ENCODE measurements around the gene VSIG10. TPM values are rescaled to one million over a fixed set of nuclear protein-coding genes. Genes with fewer than 3 reads are reported as not detected.
"Not testable (repeated sequence)": the region's sequence is repeated elsewhere in the genome, so short reads cannot be mapped to it uniquely, and the experiment has no call there.

The VSIG10 gene
- polyA plus RNA-seq, 3 donors: 18.3 to 32.1 (median 30.4) TPM

DNA sequence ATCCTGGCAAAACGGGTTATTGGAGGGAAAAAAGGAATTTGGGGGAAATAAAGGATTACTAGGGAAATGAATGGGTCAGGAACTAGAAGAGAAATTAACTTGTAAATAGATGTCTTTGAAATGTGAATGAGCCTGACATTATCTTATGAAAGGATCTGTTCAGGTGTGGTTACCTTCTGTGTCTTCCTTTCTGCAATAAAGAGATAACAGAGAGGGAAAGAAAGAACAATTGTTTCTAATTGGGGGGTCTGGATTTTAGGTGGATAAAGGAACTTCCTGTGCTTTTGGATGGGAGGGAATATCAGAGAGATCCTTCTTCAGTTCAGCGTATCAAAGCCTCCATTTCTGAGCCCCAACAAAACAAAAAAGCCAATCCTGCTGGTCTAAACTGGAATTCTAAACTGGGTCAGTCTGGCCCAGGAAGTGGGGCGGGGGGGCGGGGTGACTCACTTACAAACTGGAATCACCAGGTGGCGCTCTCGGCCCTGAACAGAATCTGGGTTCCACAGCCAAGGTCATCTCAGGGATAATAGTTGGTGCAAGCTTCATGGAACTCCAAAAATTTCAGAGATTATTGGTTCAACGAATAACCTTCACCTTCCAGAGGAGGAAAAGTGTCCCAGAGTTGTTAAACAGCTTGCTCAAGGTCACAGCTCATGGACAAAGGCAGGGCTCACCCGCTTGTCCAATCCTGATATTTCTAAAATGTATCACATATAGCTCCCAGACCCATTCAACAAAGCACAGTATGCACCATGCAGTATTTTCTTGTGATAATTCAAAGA, 17.0 kb upstream of the VSIG10 start:
- no peak for DNase-seq

DNA sequence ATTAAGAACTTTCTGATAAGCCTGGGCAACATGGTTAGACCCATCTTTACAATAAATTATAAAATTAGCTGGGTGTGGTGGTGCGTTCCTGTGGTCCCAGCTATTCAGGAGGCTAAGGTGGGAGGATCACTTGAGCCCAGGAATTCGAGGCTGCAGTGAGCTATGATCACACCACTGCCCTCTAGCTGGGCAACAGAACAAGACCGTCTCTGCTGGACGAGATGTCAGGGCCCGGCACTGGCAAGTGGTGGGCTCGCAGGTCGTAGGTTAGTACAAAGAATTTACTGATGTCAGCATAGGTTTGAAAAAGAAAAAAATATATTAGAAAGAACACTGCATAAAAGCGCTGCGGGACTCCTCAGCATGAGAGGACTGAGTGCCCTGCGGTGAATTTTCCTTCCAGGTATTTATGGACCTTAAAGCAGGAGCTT, 15.7 kb upstream of the VSIG10 start:
- no peak for DNase-seq

DNA sequence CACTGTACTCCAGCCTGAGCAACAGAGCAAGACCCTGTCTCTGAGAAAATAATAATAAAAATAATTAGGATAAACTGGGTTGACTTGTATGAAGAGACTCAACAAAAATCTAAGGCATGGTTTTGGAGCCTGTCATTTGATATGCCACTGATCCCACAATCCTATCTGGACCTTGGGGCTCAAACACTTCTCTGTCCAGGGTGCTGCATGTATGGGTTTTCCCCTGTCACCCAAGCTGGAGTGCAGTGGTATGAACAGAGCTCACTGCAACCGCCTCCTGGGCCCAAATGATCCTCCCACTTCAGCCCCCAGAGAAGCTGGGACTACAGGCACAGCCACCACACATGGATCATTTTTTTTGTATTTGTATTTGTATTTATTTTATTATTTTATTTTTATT, 5.3 kb upstream of the VSIG10 start:
- DNase-seq: no peak

DNA sequence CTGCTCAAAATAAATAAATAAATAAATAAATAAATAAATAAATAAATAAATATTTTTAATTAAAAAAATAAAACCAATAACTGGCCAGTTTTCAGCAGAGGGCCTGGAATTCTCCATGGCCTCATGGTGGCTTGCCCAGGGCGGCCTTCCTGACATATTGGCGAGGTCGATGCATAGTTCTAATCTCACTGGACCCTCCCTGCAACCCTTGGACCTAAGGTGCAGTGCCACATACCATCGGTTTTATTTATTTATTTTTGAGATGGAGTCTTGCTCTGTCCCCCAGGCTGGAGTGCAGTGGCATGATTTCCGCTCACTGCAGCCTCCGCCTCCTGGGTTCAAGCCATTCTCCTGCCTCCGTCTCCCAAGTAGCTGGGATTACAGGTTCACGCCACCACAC, 3.9 kb upstream of the VSIG10 start:
- no peak for DNase-seq

DNA sequence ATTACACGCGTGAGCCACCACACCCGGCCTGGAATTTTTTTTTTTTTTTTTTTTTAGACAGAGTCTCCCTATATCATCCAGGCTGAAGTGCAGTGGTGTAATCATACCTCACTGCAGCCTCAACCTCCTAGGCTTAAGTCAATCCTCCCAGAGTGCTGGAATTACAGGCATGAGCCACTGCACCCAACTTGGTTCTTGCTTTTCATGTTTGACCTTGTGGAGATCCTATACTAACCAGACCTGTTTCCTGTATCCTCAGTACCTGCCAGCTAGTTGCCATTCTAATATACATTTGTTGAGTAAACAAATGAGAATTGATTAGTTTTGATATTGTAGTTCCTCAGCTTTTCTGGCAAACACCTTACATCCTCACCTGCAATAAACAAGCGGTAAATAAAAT, 3.2 kb upstream of the VSIG10 start:
- no peak for DNase-seq

DNA sequence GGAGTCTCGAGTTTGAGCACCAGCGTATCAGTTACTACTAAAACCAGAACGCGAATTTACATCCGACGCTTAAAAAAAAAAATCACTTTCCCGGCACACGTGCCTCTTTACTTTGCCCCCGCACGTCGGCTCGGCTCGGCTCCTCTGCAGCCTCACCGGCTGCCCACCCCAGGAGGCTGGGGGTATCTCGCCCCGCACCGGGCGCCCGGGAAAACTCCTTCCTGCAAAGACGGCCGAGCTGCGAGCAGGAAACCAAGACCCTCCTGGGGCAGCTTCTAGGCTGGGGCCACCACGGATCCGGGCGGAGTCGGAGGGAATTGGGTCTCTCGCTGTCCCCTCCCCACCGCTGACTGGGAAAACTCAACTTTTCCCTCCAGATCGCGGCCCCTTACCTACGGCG, 610 bp downstream of the VSIG10 start:
- DNase-seq: peak; percentile 36

DNA sequence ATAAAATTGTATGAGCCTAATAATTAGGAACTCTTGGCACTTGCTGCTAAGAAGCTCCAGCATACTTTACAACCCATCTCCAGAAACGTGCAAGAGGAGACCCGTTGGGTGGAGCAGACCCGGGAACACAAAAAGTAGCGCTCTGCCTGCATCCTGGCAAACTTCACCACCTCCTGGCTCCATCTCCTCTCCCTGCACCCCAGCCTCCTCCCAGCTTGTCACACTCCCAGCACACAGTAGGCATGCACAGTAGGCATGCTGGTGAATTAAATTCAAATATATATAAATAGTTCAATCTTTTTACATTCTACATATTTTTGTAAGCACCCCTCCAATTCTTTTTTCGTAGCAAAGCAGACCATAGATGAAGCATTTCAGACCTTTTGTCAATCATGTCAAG, 1.2 kb downstream of the VSIG10 start:
- no peak for DNase-seq

DNA sequence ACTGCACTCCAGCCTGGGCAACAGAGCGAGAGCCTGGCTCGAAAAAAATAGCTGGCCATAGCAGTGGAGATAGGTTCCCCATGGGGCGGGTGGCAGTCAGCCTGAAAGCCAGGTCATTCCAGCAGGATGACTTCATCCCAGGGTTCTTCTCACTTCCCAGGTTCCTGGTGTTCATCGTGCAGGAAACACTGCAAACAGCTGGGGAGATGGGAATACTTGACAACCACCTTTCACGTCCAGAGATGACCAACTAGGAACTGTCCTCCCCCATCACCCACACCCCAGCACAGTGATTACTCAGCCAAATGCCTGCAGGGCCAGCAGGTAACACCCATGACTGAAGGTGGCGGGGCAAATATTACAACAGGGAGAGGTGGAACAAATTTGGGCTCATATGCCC, 1.7 kb downstream of the VSIG10 start:
- no peak for DNase-seq

DNA sequence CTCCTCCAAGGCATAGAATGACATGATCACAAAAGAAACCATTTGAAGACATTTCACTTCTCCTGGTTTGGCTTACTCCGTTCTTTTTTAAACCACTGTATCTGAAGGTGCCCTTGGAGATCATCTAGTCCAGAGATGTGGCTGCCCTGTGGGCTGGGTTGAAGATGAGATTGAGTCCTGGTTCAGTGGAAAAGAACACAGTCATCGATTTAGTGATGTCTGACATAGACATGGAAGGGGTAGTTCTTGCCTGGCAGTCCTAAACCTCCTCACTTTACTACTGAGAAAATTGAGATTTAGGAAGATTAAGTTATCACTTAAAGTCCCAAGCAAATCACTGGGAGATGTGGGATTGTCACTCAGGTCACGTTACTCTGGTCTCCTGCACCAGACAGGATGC, 2.8 kb downstream of the VSIG10 start:
- no peak for DNase-seq

DNA sequence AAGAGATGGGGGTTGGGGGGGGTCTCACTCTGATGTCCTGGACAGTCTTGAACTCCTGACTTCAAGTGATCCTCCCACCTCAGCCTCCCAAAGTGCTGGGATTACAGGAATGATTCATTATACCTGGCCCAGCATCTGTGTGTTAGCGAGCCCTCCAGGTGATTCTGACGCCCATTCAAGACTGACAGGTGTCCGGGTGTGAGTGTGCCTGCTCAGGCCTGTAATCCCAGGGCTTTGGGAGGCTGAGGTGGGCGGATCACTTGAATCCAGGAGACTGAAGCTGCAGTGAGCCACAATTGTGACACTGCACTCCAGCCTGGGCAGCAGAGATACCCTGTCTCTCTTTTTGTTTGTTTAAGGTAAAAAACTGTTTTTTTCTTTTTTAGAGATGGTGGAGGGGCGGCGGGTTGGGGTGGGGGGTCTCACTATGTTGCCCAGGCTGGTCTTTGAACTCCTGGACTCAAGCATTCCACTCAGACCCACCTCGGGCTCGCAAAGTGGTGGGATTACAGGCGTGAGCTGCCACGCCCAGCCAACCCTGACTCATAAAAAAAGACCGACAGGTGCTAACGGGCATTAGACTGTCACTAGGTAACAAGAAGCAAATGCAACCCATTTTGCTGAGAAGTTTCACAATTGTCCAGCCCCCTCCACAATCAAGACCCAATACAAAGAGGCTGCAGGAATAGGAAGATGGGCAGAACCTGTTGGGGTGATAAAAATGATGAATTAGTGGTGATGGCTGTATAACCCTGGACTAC, 4.7 kb downstream of the VSIG10 start:
- DNase-seq: no peak

DNA sequence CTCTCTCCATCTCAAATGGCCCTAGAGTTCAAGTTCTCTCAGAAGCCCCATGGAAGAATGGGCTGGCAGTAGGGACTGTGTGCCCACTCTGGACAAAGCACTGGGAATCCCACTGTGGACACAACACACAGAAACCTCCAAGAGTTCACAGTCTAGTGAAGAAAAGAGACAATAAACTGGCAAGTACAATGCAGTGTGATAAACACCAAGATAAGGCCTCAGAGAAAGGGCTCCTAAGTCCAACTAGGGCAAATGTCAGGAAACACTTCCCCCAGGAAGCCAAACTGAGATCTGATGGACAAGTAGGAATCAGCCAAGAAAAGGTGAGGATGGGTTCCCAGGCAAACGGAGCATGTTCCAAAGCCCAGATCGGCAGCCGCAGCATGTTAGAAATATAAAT, 5.4 kb downstream of the VSIG10 start:
- no peak for DNase-seq

DNA sequence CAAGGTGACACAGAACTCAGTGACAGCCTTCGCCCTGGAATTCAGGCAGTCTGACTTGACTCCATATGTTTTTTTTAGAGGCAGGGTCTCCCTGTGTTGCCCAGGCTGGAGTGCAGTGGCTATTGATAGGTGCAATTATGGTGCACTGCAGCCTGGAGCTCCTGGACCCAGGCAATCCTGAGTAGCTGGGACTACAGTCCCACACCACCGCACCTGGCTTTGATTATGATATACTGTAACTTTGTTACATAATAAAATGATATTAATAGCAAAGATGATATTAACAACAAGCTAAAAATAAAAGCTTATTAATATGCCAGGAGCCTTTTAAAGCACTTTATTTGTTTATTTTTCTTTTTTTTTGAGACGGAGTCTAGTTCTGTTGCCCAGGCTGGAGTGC, 9.8 kb downstream of the VSIG10 start:
- no peak for DNase-seq

DNA sequence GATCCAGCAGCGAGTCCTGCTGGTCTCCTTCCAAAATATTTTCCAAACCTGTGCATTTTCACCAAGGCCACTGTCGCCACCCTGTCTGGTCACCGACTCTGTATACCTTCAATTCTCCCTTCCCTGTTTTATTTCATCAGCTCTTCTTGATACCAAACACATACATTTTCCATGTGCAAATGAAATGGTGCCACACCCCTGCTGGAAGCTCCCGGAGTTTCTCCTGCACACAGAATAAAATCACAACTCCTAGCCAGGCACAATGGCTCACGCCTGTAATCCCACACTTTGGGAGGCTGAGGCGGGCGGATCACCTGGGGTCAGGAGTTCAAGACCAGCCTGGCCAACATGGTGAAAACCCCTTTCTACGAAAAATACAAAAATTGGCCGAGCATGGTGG, 14.0 kb downstream of the VSIG10 start:
- no peak for DNase-seq

DNA sequence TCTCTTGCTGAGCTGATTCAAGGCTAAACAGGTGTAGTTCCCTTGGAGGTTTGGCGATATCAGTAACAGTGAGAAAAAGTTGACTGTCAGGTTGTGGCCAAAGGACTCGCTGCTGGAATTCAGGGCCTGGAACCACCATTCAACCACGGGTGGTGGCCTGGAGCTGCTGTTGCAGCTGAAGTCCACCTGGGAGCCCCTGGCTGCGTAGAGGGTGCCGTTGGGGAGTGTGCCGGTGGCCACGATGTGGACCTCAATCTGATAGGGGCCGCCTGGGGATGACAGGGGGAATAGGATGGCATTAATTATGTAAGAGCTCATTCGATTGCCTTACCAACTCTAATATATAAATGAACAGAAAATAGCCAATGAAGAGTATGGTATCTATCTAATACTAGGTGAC, 21.6 kb downstream of the VSIG10 start:
- DNase-seq: no peak

DNA sequence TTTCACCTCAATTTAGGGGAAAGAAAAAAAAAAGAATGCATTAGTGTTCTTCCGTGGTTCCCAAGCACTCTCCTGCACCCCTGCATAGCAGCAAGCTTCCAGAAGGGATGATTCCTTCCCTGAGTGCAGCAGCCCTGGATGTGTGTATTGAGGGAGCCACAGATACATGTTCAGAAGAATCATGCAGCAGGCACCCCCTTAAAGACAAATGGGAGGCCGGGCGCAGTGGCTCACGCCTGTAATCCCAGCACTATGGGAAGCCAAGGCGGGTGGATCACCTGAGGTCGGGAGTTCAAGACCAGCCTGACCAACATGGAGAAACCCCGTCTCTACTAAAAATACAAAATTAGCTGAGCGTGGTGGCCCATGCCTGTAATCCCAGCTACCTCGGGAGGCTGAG, 22.3 kb downstream of the VSIG10 start:
- not testable (repeated sequence) for DNase-seq

DNA sequence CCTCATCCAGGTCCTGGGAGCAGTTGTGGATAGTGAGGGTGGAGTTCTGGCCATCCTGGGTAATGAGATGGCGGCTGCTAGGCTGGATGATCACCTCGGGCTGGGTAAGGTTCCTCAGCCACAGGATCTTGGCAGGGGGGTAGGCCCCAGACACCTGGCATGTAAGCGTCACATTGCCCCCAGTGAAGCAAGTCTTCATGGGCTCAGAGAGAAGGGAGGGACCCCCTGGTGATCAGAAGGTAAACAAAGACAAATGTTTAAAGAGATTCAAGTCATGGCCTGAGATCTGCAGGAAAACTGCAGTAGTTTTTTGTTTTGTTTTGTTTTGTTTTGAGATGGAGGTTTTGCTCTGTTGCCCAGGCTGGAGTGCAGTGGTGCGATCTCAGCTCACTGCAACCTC, 30.0 kb downstream of the VSIG10 start:
- no peak for DNase-seq

DNA sequence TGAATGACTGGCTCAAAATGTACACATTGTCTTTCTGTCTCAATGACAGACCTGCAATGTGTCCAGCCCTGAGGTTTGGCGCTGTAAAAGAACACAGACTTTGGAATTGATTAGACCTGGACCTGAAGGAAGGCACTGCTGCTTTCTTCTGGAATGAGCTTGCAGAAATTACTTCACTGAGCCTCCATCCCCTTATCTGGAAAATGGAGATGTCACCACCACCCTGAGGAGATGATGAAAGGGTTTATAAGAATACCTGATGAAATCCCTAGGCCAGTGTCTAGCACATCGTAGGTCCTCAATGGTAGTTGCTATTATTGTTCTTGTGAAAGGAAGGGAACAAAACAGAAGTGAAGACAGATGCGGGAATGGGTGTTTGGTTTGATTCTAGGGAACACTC, 33.2 kb downstream of the VSIG10 start:
- no peak for DNase-seq

DNA sequence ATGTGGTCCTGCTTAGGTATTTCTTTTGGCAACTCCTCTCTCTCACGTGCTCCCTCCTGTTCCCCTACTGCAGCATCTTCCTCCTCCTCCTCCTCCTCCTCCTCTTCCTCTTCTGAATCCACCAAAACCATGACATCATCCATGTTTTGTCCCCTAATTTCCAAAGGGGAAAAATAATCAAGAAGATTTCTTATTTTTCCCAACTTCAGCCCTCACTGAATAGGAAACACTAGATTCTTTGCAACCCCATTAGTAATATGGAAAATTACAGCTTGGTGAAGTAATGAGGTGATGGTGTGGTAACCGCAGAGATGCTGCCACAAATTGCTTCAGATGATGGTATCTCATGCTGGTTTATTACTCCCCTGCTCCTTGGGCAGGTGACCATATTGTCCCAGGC, 35.4 kb downstream of the VSIG10 start:
- no peak for DNase-seq

DNA sequence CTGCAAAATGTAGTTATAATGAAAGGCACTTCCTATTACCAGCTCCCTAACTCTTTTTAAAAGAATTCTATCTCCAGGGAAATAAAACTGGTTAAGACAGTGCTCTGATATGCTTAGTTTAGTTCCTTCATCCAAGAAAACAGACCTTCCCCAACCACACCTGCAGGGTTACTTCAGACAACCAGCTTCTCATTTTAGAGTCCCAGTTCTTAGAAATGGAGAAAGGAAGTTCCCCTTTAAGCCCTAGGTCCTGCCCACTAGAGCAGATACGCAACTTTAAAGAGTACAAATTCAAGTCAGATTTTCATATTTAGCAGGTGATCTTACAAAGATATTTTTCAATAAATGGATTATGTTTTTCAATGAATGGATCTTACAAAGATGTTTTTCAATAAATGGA, 38.4 kb downstream of the VSIG10 start:
- no peak for DNase-seq

DNA sequence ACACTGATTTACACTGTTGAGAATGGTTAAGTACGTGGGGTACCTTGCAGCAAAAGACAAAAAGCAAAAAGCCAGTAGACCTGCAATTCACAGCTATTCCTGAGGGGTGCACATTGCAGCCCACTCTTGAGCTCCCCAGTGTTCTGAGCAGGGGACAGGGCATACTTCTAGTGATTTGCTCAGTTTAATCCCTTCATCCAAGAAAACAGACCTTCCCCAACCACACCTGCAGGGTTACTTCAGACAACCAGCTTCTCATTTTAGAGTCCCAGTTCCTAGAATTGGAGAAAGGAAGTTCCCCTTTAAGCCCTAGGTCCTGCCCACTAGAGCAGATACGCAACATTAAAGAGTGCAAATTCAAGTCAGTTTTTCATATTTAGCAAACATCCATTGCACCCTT, 39.2 kb downstream of the VSIG10 start:
- no peak for DNase-seq

DNA sequence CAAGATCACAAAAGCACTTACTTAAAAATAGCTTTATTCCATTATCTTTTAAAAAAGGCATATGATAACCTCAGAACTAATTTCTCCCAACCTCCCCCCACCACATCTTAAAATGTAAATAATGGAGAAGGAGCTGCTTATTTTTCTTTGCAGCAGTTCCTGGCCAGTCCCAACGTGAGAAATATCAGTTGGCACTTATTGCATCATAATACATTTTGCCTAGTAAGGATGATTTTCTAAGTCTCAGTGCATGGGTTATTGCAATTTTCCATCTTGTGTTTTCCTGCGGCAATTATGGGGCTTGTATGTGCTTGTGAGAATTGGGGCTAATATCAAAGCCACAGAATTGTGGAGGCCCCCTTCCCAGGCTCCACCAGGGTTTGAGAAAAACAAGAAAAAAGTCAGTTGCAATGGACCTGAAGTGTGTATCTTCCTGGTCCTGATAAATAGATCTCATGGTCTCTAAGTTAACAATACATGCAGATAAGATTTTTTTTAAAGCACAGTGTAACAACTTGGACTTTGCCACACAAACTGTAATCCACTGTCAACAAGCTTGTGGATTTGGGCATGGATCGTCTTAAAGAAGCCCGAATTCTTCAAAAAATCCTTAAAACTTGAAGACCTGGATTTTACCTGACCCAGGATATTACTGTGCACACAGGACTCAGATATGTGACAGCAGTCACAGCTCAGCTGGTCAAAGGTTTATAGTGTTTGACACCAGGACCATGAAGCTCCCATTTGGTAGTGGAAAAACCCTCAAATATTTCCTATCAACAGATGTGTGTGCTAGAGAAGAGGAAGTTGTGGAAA, 40.0 kb downstream of the VSIG10 start:
- no peak for DNase-seq
